HEK293T (cell line): Measurements from ENCODE around the gene CYP20A1.

Source experiments
- HDGF ChIP-seq: fragments of 450-650 bp; IDR thresholded peaks from 2 replicates; pipeline ENCODE4 v1.6.1; 2017; ENCODE audit warnings: antibody characterized with exemption, borderline replicate concordance
- LEF1 ChIP-seq: fragments of 450-650 bp; IDR thresholded peaks from 2 replicates; pipeline ENCODE4 v1.6.1; 2017; ENCODE audit warnings: mild to moderate bottlenecking, borderline replicate concordance
- SUZ12 ChIP-seq: fragments of 450-650 bp; IDR thresholded peaks from 2 replicates; pipeline ENCODE4 v1.6.1; 2016; ENCODE audit warnings: mild to moderate bottlenecking
- TARDBP ChIP-seq: fragments of 450-650 bp; IDR thresholded peaks from 2 replicates; pipeline ENCODE4 v1.6.1; 2016

DNA sequence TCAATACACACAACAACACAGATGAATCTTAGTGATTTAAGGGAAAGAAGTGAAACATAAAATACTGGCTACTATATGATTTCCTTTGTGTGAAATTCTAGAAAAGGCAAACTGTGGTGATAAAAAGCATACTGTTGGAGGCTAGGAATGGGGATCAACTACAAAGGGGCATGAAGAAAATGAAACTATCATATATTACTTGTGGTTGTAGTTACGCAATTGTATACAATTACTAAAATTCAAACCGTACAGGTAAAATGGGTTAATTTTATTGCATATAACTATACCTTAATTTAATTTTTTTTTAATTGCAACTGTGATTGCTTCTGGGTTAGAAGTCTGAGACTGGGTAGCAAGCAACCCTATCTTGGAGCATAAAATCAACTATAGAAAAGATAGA is 47.7 kb downstream of the CYP20A1 start:
- TF ChIP-seq LEF1 (no peak), HDGF (no peak), TARDBP (no peak), SUZ12 (no peak)
